ENCODE measurements around the gene KLHDC4.

- TF ChIP-seq CTCF (conservative IDR thresholded peaks at IDR 0.05; ENCODE audit: low read length) (no peak), EZH2phosphoT487 (IDR thresholded peaks at IDR 0.05; ENCODE audit: borderline replicate concordance, low read depth, low read length) (no peak)
Measured at GRCh38 chr16:87757841-87758426, 7.9 kb downstream of the KLHDC4 start.

Measured in OCI-LY7 (cell line).